Renal cortical epithelial cell (primary cell): ENCODE results near the gene CIP2A. TPM values are rescaled to one million over a fixed set of nuclear protein-coding genes. Genes with fewer than 3 reads are reported as not detected.
"Not testable (repeated sequence)": the region's sequence is repeated elsewhere in the genome, so short reads cannot be mapped to it uniquely, and the experiment has no call there.

Source experiments
- DNase-seq: peaks from one replicate; pipeline ENCODE4 v3.0.0-alpha.2; 2011; ENCODE audit warnings: low read depth
- total RNA-seq: library from RNA; depleted of rRNA; stranded (reverse); fragments of >200 nt; gene quantifications from 2 replicates; pipeline ENCODE4 v1.2.3, GENCODE V29; 2014

The CIP2A gene
- total RNA-seq: 9.6 and 21.9 TPM in 2 replicates

DNA sequence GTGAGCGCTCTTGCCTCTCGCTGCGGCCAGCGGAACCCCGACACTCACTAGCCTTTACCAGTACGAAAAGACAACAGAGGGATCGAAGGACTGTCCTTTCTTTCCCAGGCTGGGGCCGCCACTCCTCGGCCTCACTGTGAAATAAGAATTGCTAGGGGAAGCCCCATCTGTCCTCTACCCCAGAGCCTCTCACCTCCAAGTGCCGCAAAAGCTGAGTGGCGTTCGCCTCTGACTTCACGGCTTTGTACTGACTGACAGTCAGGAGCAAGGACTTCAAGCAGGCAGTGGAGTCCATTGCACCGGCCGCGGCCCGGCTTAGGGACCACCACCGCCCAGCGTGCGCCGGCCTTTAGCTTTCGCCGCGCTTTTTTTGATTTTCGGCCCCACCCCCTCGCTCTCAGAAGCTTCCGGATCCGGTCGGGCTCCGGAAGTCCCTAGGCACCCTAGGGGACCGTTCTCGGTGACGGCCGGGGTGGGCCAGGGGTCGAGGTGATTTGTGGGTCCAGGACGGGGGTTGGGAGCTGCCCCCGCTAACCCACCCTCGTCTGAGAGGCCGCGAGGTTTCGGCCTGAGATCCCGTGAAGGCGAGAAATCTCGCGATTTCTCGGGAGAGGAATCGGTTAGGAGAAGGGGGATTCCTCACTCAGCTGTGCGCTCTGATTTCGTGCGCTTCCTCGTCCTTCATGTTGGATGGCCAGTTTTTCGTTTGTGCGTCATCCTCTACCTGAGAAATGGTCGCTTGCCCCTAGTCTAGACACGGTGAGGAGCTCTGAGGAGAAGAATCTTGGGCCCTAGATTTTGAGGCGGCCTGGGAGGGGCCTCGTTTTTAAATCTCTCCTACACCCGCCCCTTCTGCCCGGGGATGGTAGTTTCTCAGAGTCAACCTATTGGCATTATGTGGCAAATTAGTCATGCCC lies at the start of gene CIP2A, which contains the start of gene DZIP3:
CIP2A (minus strand) TSS at position 358 of the 917 bp plus-strand sequence; CDS start at position 295, 63 bp downstream.
DZIP3 (plus strand) TSS at position 642 of the 917 bp plus-strand sequence. CDS start 15,685 bp downstream, outside the sequence.
- peak; percentile 93 for DNase-seq

DNA sequence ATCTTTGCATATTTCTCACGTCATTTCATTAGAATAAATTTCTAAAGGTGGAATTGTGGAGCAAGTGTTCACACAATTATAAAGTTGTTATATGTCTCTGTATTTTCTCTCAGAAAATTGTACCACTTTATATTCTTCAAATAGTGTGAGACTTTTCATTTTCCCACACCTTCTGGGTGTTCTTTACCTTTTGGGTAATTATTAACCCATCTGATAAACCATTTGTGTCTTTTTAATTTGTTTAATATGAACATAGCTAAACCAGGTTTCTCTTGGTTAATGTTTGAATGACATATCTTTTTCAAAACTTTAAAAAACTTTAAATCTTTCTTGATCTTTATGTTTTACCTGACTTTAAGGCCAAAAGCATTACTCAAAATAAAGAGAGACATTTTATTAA lies 40.7 kb upstream of the CIP2A start:
- peak; percentile 10 for DNase-seq

DNA sequence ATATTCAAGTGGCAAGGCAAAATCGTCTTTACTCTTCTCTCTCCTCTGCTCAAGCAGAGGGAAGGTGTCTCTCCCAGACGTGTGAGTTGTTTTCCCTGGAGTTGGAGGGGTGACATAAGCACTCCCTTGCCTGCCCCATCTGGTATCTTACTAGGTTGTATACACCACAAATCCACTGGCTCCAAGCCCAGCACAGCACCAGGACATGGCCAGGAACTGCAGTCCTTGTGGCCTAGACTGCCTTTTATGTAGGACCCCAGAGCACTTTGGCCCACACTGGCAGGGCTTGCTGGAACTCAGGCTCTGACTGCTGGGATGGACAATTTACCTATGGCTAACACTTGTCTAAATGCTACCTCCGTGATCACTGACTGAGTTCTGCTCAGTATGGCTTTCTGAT lies 34.3 kb upstream of the CIP2A start:
- DNase-seq: no peak

DNA sequence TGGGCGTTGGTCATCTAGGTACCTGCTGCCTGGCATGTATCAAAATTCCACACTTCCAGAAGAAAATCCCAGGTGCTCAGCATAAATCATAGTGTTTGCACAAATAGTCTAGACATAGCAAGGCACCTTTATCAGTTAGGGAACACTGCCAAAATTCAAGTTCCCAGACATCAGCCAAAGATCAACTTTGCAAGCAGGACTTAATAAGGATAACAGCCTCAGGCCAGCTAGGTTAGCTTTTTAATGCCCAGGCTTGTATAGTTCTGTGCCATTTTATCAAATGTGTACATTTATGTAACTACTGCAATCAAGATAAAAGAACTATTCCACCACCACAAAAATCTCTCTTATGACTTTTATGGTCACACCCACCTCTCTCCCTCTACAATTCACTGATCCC lies 31.0 kb upstream of the CIP2A start:
- no peak for DNase-seq

DNA sequence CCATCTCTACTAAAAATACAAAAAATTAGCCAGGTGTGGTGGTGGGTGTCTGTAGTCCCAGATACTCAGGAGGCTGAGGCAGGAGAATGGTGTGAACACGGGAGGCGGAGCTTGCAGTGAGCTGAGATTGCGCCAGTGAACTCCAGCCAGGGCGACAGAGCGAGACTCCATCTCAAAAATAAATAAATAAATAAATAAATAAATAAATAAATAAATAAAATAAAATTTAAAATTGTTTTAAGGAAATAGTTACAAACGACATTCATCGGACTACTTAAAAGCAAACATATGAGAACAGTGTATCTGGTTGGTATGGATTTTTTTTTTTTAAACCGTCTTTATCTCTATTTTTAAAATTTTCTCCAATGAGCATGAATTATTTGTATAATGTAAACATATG lies 26.9 kb upstream of the CIP2A start:
- DNase-seq: not testable (repeated sequence)

DNA sequence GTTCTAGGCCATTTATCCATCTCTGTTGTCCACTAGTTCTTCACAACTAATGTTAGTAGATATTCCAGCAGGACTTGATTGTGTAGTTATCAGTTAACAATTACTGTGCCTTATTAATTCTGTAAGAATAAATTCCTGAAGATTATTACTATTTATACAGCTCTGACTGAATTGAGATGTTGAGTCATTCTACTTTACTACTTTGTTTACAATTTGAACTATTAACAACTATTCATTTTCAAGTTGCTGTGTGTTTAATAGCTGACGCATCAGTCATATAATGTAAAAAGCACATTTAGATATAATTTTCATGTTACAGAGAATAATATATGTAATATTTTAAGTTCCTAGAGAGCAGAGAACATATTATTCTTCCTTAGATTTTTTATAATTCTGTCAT lies 21.4 kb upstream of the CIP2A start:
- DNase-seq: no peak

DNA sequence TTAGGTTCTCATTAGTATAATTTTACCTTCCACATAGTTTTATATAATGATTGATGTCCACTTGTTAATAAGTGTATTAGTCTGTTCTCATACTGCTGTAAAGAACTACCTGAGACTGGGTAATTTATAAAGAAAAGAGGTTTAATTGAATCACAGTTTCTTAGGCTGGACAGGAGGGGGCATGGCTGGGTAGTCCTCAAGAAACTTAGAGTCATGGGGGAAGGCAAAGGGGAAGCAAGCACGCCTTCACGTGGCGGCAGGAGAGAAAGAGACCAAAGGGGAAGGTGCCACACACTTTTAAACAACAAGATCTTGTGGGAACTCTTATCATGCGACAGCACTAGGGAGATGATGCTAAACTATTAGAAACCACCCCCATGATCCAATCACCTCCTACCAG lies 19.5 kb upstream of the CIP2A start:
- DNase-seq: no peak

DNA sequence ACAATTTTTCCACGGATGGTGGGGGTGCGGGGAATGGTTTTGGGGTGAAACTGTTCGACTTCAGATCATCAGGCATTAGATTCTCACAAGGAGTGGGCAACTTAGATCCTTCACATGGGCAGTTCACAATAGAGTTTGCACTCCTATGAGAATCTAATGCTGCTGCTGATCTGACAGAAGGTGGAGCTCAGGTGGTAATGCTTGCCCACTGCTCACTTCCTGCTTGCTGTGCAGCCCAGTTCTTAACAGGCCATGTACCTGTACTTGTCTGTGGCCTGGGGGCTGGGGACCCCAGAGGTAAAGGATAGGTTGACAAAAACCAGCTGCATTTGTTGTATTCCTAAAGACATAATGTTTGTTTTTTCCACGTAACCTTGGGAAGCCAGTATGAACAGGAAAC lies 16.3 kb upstream of the CIP2A start:
- DNase-seq: no peak

DNA sequence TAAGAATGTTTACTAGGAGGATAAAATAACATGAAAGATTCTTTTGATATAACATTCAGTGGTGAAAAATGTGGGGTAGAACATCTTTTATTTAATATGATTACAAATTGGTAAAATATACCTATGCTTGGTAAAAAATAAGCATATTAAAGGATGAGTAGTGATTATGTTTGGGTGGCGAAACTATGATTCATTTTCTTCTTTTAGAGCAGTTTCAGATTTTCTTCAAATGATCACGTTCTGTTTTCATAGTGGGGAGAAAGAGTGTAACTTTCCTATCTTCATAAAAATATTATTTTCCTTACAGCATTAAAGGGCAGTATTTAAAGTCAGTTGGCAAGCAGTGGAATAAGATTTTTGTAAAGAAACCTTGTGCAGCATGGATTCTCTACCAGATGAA lies 15.8 kb upstream of the CIP2A start:
- no peak for DNase-seq

DNA sequence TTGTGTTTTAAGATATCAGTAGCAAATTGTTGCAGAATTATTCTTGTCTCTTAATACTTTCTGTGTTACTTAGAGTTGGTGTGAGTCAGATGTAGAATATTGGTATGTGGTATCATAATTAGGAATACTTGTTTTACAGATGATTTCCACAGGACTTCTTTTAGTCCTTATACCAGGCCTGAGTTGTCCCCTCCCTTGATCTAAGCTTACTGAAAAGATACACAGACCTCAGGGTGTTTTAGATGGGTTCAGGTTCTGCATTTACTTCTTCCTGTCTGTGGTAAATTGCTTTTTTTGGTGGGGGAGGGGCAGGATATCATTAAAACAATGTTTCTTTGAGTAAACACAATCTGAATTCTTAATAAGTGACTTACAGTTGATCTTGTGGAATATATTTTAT lies 14.5 kb upstream of the CIP2A start:
- DNase-seq: peak; percentile 23

DNA sequence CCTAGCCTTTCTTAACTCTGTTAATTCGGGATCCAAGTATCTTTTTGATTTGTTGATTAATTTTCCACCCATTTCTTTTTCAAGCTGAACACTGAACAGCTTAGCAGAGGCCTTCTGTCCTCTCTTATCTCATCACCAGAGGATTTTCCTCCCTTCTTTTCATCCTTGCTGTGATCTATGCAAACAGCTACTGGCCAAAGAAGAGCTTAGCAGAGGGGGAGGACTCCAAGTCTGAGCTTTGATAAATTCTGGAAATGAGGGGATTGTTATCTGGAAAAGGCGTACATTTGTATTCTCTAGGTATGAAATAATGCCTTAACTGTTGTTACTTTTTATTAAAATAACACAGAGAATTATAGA lies 13.7 kb upstream of the CIP2A start:
- DNase-seq: no peak

DNA sequence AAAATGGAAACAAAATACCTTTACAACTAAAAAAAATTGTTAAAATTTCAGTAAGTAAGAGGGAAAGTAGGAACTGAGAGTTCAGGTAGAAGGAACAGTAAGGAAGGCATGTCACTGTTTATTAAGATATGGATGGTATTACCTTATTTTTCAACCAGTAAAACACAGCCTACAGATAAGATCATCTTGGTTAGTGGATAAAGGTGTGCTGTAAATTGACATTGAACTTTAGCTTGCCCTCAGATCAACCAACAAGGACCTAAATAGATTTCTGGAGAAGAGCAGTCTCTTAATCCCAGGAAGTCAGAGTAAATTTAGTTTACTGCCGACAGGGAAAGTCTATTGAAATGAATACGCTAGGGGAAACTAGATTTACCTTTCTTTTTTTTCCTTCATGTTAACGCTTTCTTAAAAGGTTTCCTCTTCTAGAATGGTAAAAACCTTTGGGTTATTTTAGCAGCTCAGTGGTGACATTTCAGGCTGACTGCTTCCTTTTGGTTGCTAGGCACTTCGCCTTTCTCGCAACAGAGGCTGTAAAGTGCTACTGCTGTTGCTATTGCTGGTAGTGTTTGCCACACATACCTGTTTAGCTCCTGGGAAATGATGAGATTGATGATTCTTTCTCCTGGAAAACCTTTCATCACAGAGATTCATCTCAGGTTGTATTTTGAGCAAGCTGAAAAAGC lies 13.2 kb upstream of the CIP2A start:
- DNase-seq: peak; percentile 30

DNA sequence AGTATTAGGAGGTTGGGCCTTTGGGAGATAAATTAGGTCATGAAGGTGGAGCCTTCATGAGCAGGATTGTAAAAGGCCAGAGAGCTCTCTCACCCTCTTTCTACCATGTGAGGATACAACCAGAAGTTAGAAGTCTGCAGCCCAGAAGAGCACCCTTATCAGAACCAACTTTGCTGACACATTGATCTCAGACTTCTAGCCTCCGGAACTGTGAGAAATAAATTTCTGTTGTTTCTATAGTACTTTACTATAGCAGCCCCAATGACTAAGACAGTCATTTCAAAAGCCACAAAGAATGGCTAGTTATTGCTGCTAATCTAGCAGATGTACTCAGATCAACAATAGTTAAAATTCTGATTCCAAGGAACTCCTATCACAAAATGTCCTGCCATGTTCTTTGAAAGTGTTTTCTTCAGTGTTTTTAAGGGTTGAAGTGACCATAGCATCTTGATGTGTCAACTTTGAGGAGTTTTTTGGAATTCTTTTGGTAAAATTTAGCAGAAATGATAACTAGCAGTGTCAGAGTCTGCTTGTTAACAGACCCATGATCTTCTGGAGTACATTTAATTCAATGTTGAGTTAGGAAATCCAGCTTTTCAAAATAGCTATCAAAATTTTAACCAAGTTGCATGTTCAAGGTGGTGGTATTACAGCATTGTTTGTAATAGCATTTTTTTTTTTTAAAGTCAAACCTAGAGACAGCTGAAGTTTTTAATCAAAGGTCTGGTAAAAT lies 10.6 kb upstream of the CIP2A start:
- DNase-seq: no peak

DNA sequence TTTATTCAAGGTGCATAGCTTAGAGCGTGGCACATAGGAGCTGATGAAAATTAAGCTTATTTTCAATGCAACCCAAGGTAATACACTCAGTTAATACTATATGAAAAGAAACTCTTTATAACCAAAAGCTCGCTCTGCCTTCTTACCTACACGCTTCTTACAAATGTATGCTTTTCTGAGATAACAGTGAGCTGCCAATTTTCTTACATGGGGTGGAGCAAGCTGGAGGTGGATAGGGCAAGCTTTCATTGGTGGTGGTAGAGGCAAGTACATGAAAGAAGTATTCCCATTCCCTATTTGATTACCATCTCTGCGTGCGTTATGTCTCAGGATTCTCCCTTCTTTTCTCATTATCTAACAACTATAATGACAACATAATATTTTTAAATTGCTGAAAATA lies 9.1 kb upstream of the CIP2A start:
- DNase-seq: no peak

DNA sequence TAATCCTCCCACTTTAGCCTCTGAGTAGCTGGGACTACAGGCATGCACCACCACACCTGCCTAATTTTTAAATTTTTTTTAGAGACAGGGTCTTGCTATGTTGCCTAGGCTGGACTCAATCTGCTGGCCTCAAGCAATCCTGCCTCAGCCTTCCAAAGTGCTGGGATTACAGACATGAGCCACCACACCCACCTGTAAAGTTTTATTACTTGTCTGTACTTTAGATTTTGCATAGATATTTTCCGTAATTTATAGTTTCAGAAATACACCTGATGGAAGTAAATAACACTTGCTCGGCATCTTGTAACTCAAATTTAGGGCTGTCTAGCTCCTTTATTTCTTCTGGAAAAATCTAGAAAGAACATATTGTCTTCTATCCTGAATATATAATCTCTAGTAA lies 6.1 kb upstream of the CIP2A start:
- no peak for DNase-seq

DNA sequence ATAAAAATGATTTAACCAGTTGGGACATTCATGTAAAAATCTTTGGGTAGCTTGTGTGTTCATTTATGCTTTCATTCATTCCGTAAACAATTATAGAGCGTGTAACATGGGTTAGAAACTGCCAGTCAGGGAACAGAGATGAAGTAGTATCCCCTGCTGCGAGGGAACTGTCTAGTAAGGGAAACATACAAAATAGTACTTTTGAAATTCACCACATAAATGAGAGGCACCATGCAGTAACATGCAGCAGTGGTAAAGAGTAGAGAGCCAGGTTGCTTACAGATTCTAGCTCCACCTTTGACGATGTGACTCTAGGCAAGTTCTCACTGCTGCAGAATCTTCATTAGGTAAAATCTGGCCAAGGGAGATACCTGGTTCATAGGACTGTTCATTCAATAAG lies 1.2 kb upstream of the CIP2A start:
- peak; percentile 15 for DNase-seq

DNA sequence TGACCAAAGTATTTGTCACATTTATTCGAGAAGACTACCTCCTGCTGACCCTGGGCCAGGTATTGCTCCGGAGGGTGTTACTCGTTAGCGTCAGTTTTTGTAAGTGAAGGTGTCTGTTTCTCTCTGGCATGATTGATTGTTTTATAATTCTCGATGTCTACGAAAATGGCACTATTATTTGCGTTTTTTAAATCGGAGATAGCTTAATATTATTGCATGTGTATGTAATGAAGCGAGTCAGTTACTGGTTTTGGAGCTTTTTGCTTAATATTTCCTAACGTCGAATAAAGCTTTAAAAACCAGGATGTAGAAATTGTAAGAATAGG lies 723 bp upstream of the CIP2A start:
- DNase-seq: no peak

DNA sequence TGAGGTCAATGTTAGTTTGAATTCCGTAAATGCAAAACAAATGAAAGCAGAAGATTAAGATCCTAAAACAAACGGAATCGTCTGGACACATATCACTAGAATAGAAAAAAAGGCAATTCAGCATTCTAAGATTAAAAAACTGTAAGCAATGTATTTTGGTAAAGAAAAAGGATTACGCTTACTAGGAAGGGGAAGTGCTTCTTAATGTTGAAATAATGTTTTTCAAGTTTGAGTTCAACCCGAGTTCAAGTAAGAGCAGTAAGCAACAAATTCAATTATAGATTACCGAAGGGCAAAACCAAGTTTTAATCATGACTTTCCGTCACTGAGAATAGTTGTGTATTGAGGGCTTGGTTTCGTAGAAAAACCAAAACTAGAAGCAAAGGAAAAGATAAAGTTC lies 637 bp downstream of the CIP2A start:
- DNase-seq: peak; percentile 30

DNA sequence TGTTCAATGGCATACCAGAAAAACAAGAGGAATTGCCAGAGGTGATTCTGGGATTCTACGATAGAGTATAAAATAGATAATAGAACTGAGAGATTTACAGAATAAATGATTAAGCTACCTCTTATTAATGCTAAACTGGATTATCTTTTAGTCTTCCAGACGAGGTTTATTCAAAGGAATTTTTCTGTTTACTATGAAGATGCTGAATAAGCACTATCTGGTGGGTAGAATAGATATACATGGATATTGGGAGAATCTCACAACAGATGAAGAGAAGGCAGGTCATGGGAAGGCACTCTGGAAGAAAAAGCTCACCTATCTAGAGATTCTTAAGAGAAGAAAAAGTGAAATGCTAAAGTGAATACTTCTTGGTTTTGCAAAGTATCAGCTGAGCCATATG lies 11.2 kb downstream of the CIP2A start:
- DNase-seq: no peak

DNA sequence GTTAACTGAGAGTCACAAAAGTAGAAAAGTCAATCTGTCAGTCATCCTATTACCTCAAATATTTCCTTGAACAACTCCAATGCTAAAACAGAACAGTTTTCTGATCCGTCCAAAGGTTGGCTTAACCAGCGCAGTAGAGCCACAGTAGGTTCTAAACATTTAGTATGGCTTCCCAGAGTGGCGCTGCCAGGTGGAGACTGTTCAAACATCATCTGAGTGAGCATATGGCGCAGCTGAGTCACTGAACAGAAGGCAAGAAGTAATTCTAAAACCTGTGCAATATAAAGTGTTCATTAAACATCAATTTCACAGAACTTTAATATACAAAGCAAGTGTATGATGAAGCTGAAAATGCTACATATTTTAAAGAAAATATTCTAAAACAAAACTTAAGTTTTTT lies 19.9 kb downstream of the CIP2A start:
- no peak for DNase-seq

DNA sequence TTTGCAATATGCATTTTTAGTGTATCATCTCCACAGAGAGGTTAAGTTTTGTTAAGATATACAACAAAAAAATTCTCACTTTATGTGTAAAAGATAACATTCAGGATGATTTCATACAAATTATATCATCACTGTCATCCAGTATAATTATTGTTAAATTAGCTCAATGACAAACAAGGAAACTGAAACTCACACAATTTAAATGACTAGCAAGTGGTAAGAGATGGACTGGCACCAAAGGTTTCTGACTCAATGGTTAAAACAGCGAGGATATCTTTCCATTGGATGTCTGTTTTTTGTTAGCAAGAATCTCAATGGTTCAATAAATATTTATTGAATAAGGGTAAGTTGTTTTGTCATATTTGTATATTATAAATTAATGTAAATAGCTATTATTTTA lies 22.6 kb downstream of the CIP2A start:
- no peak for DNase-seq

DNA sequence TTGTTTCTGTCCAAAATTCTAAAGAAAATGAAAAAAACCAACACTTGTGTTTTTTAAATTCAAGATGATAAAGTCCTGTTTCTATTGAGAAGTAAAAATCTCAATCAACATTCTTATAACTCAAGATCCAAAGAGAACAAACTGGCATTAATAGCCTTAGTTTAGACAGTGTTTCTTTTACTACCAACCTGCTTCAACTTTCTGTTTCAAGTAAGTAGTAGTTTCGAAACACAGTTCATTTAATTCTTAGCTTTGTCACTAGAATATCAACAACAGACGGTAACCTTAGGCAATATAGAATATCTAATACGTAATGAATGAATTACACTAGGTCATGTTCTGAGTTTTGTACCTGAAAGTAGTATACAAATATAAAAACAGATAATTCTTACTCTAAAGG lies 23.7 kb downstream of the CIP2A start:
- DNase-seq: peak; percentile 36

DNA sequence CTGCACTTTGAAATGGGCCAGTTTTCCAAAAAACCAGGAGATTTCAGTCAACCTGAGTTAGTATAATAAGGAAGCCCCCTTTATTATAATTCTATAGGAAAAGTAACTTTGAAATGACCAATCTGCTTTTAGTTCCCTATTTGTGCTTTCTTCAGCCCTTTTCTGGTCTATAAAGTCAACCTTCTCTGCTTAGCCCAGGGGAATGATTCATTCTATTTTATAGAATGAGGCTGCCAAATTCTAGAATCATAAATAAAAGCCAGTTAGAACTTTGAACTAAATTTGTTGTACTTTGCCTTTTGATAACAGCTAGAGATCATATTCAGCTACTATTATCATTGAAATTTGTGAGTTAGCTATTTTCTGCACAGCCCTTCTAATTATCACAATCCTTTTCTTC lies 24.7 kb downstream of the CIP2A start:
- DNase-seq: no peak
